SK-N-SH (cell line): Measurements from ENCODE around the gene EVI2A. TPM values are rescaled to one million over a fixed set of nuclear protein-coding genes. Genes with fewer than 3 reads are reported as not detected.
"Not testable (repeated sequence)": the region's sequence is repeated elsewhere in the genome, so short reads cannot be mapped to it uniquely, and the experiment has no call there.

Experiments
- CTCF ChIA-PET: fragments of 300-600, 350-600 bp; formaldehyde crosslinking; extraction: SDS; loops from one replicate; lab custom pipeline; 2021; lab: Yijun Ruan, JAX
- POLR2A ChIA-PET: fragments of 350-600 bp; sonication (Branson Sonifier 250); formaldehyde crosslinking; extraction: SDS; loops from one replicate; lab custom pipeline; 2020; ENCODE audit warnings: antibody characterized with exemption, inconsistent platforms; lab: Yijun Ruan, JAX
- DNase-seq: peaks from one replicate; pipeline ENCODE4 v3.0.0; 2012
- H2AFZ ChIP-seq: fragments of 200-600 bp; sonication (generic); 2 replicates; pipeline ENCODE4 v1.8.1; 2016; ENCODE audit warnings: antibody characterized with exemption, mild to moderate bottlenecking, low read depth
- H3F3A ChIP-seq: fragments of 200-600 bp; sonication (generic); replicated peaks from 2 replicates; pipeline ENCODE3; 2016; ENCODE audit warnings: antibody characterized with exemption, mild to moderate bottlenecking; ENCODE audit not compliant: insufficient read depth
- H3K27ac ChIP-seq, 2 experiments: fragments of 200-500 bp in 1 of 2; fragments of 200-600 bp in 1 of 2; sonication (Bioruptor generic) in 1 of 2; sonication (generic), shearing (Covaris generic) in 1 of 2; 2 replicates each; pipeline versions ENCODE4 v1.5.1 to v1.6.1; 2014 to 2016; ENCODE audit warnings: low read depth in 2 of 2, inconsistent platforms in 1 of 2, low read length in 1 of 2, mild to moderate bottlenecking in 1 of 2, mixed read lengths in 1 of 2
- H3K27me3 ChIP-seq: fragments of 200-600 bp; sonication (generic), shearing (Covaris generic); 2 replicates; pipeline ENCODE4 v1.6.1; 2016; ENCODE audit warnings: mixed run types; ENCODE audit not compliant: insufficient read depth
- H3K36me3 ChIP-seq, 2 experiments: fragments of 200-500 bp in 1 of 2; fragments of 200-600 bp in 1 of 2; sonication (Bioruptor generic) in 1 of 2; sonication (generic) in 1 of 2; replicated peaks in 1 of 2; 2 replicates each; pipeline versions ENCODE3 to v1.5.1; 2014 to 2016; ENCODE audit warnings: low read length in 1 of 2, mild to moderate bottlenecking in 1 of 2; ENCODE audit not compliant: insufficient read depth in 2 of 2, control insufficient read depth in 1 of 2
- H3K4me1 ChIP-seq, 2 experiments: fragments of 200-500 bp in 1 of 2; fragments of 200-600 bp in 1 of 2; sonication (Bioruptor generic) in 1 of 2; sonication (generic), shearing (Covaris generic) in 1 of 2; 2 replicates each; pipeline versions ENCODE4 v1.5.1 to v1.6.1; 2014 to 2016; ENCODE audit warnings: low read depth in 1 of 2, low read length in 1 of 2, mixed run types in 1 of 2; ENCODE audit not compliant: insufficient read depth in 2 of 2, control insufficient read depth in 1 of 2
- H3K4me2 ChIP-seq: fragments of 200-600 bp; sonication (generic), shearing (Covaris generic); 2 replicates; pipeline ENCODE4 v1.6.1; 2017; ENCODE audit warnings: mixed run types
- H3K4me3 ChIP-seq, 2 experiments: fragments of 200-500 bp in 1 of 2; fragments of 200-600 bp in 1 of 2; sonication (Bioruptor generic) in 1 of 2; sonication (generic), shearing (Covaris generic) in 1 of 2; 2 replicates each; pipeline versions ENCODE4 v1.5.1 to v1.8.1; 2014 to 2016; ENCODE audit warnings: low read depth in 2 of 2, inconsistent platforms in 1 of 2, low read length in 1 of 2, mild to moderate bottlenecking in 1 of 2, mixed read lengths in 1 of 2, moderate library complexity in 1 of 2
- H3K79me2 ChIP-seq: fragments of 200-600 bp; sonication (generic); 2 replicates; pipeline ENCODE4 v1.8.1; 2017; ENCODE audit warnings: mild to moderate bottlenecking; ENCODE audit not compliant: insufficient read depth
- H3K9ac ChIP-seq: fragments of 200-600 bp; sonication (generic); 2 replicates; pipeline ENCODE4 v1.6.1; 2017; ENCODE audit warnings: mixed run types
- H3K9me2 ChIP-seq: fragments of 200-600 bp; sonication (generic); 2 replicates; pipeline ENCODE4 v1.6.1; 2017; ENCODE audit warnings: mixed run types
- H3K9me3 ChIP-seq: fragments of 200-600 bp; sonication (generic); 2 replicates; pipeline ENCODE4 v1.6.1; 2017; ENCODE audit warnings: mixed run types, mild to moderate bottlenecking, moderate library complexity
- H4K20me1 ChIP-seq: fragments of 200-600 bp; sonication (generic); 2 replicates; pipeline ENCODE4 v1.6.1; 2017; ENCODE audit warnings: mild to moderate bottlenecking, mixed run types; ENCODE audit not compliant: insufficient read depth
- CHD2 ChIP-seq: fragments of 150-350 bp; IDR thresholded peaks from 2 replicates; pipeline ENCODE4 v1.6.1; 2018; ENCODE audit warnings: low read length; ENCODE audit not compliant: partially characterized antibody
- FOXJ3 ChIP-seq: sonication (generic); formaldehyde crosslinking; IDR thresholded peaks from 2 replicates; pipeline ENCODE4 v1.5.1; 2020; ENCODE audit warnings: mild to moderate bottlenecking, missing genetic modification reagents
- FOXM1 ChIP-seq: IDR thresholded peaks from 2 replicates; pipeline ENCODE4 v1.4.0; 2012; ENCODE audit warnings: low read depth, mild to moderate bottlenecking
- MXI1 ChIP-seq: IDR thresholded peaks from 2 replicates; pipeline ENCODE4 v1.6.1; 2012; ENCODE audit warnings: mild to moderate bottlenecking, low read depth, low read length, improper control_type of control experiment
- NRF1 ChIP-seq: IDR thresholded peaks from 2 replicates; pipeline ENCODE4 v1.6.1; 2012; ENCODE audit warnings: low read depth, mild to moderate bottlenecking, low read length
- RAD21 ChIP-seq: IDR thresholded peaks from 2 replicates; pipeline ENCODE4 v1.6.1; 2012; ENCODE audit warnings: mild to moderate bottlenecking, low read length
- RXRA ChIP-seq: IDR thresholded peaks from 2 replicates; pipeline ENCODE4 v1.4.0; 2012; ENCODE audit warnings: low read depth, mild to moderate bottlenecking, borderline replicate concordance
- TAF1 ChIP-seq: IDR thresholded peaks from 2 replicates; pipeline ENCODE4 v1.6.1; 2012; ENCODE audit warnings: low read depth, mild to moderate bottlenecking, low read length, moderate library complexity, borderline replicate concordance
- TEAD4 ChIP-seq: IDR thresholded peaks from 2 replicates; pipeline ENCODE4 v1.4.0; 2012; ENCODE audit warnings: mild to moderate bottlenecking, borderline replicate concordance; ENCODE audit not compliant: insufficient read depth
- YY1 ChIP-seq: IDR thresholded peaks from 2 replicates; pipeline ENCODE4 v1.4.0; 2012; ENCODE audit warnings: low read depth, mild to moderate bottlenecking
- WGBS: methylation state at CpG from one replicate; pipeline ENCODE4 v1.1.6; 2017; ENCODE audit warnings: low lambda C conversion rate; 5-methylcytosine and 5-hydroxymethylcytosine counted together
- polyA plus RNA-seq, 3 experiments: library from polyadenylated mRNA; depleted of rRNA; stranded (reverse); fragments of >200 nt; gene quantifications; 2 replicates each; pipeline ENCODE4 v1.2.3, GENCODE V29; 2012
- TF ChIP-seq, protein P1 (sequence below): fragments of 150-350 bp; IDR thresholded peaks from 2 replicates; pipeline ENCODE4 v1.6.1; 2016; ENCODE audit warnings: mild to moderate bottlenecking, low read depth, low read length
- TF ChIP-seq, protein P2 (sequence below): IDR thresholded peaks from 2 replicates; pipeline ENCODE4 v1.4.0; 2012; ENCODE audit warnings: low read depth
- TF ChIP-seq, protein P3 (sequence below): IDR thresholded peaks from 2 replicates; pipeline ENCODE4; 2012
- TF ChIP-seq, protein P4 (sequence below): fragments of 150-350 bp; IDR thresholded peaks from 2 replicates; pipeline ENCODE4 v1.6.1; 2017; ENCODE audit warnings: antibody characterized with exemption, low read length, low read depth, borderline replicate concordance
- TF ChIP-seq, protein P5 (sequence below): IDR thresholded peaks from 2 replicates; pipeline ENCODE4 v1.4.0; 2012; ENCODE audit warnings: low read depth, borderline replicate concordance

EVI2A gene
- polyA plus RNA-seq, 1 of the 3 experiments (the other 2 are of a cell fraction) = 1.3 TPM

DNA sequence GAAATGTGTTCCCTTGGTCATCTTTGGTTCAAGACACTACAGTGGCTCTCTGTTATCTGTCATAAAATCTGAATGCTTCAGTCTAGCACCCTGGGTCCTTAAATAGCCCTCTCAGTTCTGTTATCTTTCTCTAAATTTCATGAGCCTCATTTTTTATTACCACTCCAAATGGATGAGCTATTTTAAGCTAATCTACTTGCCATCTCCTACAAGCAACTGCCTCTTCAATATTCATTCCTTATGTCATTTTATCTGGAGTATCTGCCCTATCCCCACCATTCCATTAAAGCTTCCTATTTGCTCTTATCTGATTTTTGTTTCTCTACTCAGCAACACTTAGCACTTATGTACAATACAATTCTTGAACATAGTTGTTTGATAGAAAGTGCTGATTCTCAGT lies 28.0 kb upstream of the EVI2A start (continued):
- TF ChIP-seq FOXJ3 (CRISPR knock-in tag) (no peak), RAD21 (no peak), FOXM1 (no peak)
- TF ChIP-seq, protein P1, sequence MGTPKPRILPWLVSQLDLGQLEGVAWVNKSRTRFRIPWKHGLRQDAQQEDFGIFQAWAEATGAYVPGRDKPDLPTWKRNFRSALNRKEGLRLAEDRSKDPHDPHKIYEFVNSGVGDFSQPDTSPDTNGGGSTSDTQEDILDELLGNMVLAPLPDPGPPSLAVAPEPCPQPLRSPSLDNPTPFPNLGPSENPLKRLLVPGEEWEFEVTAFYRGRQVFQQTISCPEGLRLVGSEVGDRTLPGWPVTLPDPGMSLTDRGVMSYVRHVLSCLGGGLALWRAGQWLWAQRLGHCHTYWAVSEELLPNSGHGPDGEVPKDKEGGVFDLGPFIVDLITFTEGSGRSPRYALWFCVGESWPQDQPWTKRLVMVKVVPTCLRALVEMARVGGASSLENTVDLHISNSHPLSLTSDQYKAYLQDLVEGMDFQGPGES = no peak
- TF ChIP-seq, protein P2, sequence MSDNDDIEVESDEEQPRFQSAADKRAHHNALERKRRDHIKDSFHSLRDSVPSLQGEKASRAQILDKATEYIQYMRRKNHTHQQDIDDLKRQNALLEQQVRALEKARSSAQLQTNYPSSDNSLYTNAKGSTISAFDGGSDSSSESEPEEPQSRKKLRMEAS = no peak
- TF ChIP-seq, protein P3, sequence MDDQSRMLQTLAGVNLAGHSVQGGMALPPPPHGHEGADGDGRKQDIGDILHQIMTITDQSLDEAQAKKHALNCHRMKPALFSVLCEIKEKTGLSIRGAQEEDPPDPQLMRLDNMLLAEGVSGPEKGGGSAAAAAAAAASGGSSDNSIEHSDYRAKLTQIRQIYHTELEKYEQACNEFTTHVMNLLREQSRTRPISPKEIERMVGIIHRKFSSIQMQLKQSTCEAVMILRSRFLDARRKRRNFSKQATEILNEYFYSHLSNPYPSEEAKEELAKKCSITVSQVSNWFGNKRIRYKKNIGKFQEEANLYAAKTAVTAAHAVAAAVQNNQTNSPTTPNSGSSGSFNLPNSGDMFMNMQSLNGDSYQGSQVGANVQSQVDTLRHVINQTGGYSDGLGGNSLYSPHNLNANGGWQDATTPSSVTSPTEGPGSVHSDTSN = peak; percentile 50; the same call in 1 of the 2 replicates

DNA sequence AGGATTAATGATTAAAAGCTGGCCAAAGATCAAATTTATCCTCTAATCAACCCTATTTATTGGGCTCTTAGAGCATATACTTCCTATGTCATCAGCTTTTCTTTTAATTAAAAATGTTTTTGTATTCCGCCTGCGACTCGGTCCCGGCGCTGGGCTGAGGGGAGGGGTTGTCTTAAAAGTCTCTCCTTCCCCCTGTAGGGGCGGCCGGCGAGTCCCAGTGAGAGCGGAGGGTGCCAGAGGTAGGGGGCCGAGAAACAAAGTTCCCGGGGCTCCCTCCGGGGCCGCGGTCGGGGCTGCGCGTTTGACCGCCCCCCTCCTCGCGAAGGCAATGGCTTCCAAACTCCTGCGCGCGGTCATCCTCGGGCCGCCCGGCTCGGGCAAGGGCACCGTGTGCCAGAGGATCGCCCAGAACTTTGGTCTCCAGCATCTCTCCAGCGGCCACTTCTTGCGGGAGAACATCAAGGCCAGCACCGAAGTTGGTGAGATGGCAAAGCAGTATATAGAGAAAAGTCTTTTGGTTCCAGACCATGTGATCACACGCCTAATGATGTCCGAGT lies 23.8 kb upstream of the EVI2A start:
- CTCF ChIA-PET = not testable (repeated sequence)
- WGBS = 95% methylated on average over 14 of the region's 34 CpGs

DNA sequence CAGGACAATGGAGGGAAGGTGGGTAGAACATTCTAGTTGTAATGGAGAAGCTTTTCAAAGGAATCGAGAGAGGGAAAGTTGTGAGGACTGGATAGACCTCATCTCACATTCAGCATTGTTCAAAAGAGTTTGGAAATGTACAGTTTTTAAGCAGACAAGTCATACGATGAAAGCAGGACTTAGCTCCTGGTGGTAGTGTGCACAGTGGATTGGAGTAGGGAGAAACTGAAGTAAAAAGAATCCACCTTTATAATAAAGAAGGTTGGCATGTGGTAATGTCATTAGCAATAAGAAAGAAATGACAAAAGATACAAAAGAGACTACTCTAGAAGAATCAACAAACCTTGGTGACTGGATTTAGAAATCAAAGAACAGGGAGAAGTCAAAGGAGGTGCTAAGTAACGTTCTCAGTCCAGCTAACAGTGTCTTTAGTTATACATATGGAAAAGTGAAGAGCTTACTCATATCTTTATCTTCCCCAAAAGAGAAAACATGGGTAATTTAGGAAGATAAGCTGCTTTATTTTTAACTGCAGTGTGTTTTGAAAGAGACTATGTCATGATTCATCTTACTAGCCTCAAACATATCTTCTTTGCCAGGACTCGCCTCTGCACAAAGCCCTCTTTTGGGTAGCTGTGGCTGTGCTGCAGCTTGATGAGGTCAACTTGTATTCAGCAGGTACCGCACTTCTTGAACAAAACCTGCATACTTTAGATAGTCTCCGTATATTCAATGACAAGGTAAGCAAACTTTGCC lies 18.7 kb upstream of the EVI2A start:
- H3K9me3 ChIP-seq = no peaks in the 10 kb centered on the region
- no peak overlapping the region for H3K9ac ChIP-seq
- no peaks in the 10 kb centered on the region for H4K20me1 ChIP-seq
- no peaks in the 10 kb centered on the region; the same call in 1 of the 2 replicates for H3K79me2 ChIP-seq
- peaks cover 44 to 68% of the 10 kb centered on the region in 2 experiments for H3K36me3 ChIP-seq
- H3K9me2 ChIP-seq = no peaks in the 10 kb centered on the region
- no peak overlapping the region for H3K4me3 ChIP-seq
- 72% methylated on average over 6 of the region's 6 CpGs for WGBS
- peaks cover 0 to 6% of the 10 kb centered on the region in 2 experiments; a peak in 2 of 4 replicates for H3K4me1 ChIP-seq
- DNase-seq = no peak
- H3K4me2 ChIP-seq = peak overlapping the region; percentile 20
- POLR2A ChIA-PET = no interaction called here
- CTCF ChIA-PET = interaction anchor here (0.6 to 1.5 kb wide), 4 partner anchors 12 to 984 kb away, joined by 3 to 5 read pairs (median 3); no protein-coding TSS in a partner anchor
- no peak overlapping the region for H2AFZ ChIP-seq
- H3K27ac ChIP-seq = peak overlapping the region; percentile 44 to 66; a peak in 3 of 4 replicates
- H3K27me3 ChIP-seq = no peaks in the 10 kb centered on the region
- peaks cover 34% of the 10 kb centered on the region for H3F3A ChIP-seq
- TF ChIP-seq, protein P4, sequence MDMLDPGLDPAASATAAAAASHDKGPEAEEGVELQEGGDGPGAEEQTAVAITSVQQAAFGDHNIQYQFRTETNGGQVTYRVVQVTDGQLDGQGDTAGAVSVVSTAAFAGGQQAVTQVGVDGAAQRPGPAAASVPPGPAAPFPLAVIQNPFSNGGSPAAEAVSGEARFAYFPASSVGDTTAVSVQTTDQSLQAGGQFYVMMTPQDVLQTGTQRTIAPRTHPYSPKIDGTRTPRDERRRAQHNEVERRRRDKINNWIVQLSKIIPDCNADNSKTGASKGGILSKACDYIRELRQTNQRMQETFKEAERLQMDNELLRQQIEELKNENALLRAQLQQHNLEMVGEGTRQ = no peak
- TF ChIP-seq, protein P5, sequence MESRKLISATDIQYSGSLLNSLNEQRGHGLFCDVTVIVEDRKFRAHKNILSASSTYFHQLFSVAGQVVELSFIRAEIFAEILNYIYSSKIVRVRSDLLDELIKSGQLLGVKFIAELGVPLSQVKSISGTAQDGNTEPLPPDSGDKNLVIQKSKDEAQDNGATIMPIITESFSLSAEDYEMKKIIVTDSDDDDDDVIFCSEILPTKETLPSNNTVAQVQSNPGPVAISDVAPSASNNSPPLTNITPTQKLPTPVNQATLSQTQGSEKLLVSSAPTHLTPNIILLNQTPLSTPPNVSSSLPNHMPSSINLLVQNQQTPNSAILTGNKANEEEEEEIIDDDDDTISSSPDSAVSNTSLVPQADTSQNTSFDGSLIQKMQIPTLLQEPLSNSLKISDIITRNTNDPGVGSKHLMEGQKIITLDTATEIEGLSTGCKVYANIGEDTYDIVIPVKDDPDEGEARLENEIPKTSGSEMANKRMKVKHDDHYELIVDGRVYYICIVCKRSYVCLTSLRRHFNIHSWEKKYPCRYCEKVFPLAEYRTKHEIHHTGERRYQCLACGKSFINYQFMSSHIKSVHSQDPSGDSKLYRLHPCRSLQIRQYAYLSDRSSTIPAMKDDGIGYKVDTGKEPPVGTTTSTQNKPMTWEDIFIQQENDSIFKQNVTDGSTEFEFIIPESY = no peak
- TF ChIP-seq, protein P3 = peak; percentile 56
- TF ChIP-seq YY1 (no peak), FOXJ3 (CRISPR knock-in tag) (no peak), CHD2 (no peak), TEAD4 (no peak), RXRA (no peak), NRF1 (no peak), MXI1 (no peak), TAF1 (no peak)

More for the DNA sequence above, 23.8 kb upstream of the EVI2A start:
- DNase-seq, POLR2A ChIA-PET, H3K27ac ChIP-seq, H2AFZ ChIP-seq, H4K20me1 ChIP-seq, H3K9me3 ChIP-seq, H3K79me2 ChIP-seq, H3K4me3 ChIP-seq, H3K9me2 ChIP-seq, H3F3A ChIP-seq, H3K4me1 ChIP-seq, H3K4me2 ChIP-seq, H3K27me3 ChIP-seq, H3K9ac ChIP-seq: not testable (repeated sequence)
- H3K36me3 ChIP-seq = peaks cover 30 to 45% of the 10 kb centered on the region in 2 experiments
